Measurements from ENCODE around the gene DPM1. TPM values are rescaled to one million over a fixed set of nuclear protein-coding genes. Genes with fewer than 3 reads are reported as not detected.

The DPM1 gene
- total RNA-seq, 2 donors from 2014 or later, result 43.6 to 75.3 TPM

- no peak for DNase-seq (ENCODE audit: low spot score)
- H3K27me3 ChIP-seq (replicated peaks; ENCODE audit: insufficient read depth), result no peaks in the 10 kb centered on the region
- no peaks in the 10 kb centered on the region for H3K9me3 ChIP-seq
- H3K36me3 ChIP-seq, result no peaks in the 10 kb centered on the region
- no peak for TF ChIP-seq CTCF (IDR thresholded peaks at IDR 0.05)
- H3K4me1 ChIP-seq (ENCODE audit: control insufficient read depth in 1 of 2, low read depth in 2 of 2), result no peaks in the 10 kb centered on the region
- no peak overlapping the region for H3K4me3 ChIP-seq
- H3K27ac ChIP-seq, result no peak overlapping the region
- no peak for ATAC-seq (ENCODE audit: insufficient number of reproducible peaks, low FRiP score, low read depth)
Measured at GRCh38 chr20:51002633-51003032, 44.3 kb upstream of the DPM1 start.

- Histone ChIP-seq H3K4me3 (no peak overlapping the region), H3K9me3 (no peaks in the 10 kb centered on the region), H3K27ac (no peak overlapping the region), H3K36me3 (no peaks in the 10 kb centered on the region), H3K27me3 (replicated peaks; ENCODE audit: insufficient read depth) (no peaks in the 10 kb centered on the region), H3K4me1 (ENCODE audit: control insufficient read depth in 1 of 2, low read depth in 2 of 2) (no peaks in the 10 kb centered on the region)
- ATAC-seq (ENCODE audit: insufficient number of reproducible peaks, low FRiP score, low read depth) (no peak), DNase-seq (ENCODE audit: low spot score) (no peak)
- TF ChIP-seq CTCF (IDR thresholded peaks at IDR 0.05), result no peak
Measured at GRCh38 chr20:51001430-51002265, 43.3 kb upstream of the DPM1 start.

- Histone ChIP-seq H3K9me3 (no peaks in the 10 kb centered on the region), H3K4me1 (ENCODE audit: control insufficient read depth in 1 of 2, low read depth in 2 of 2) (no peaks in the 10 kb centered on the region), H3K27ac (no peak overlapping the region), H3K4me3 (no peak overlapping the region), H3K36me3 (no peaks in the 10 kb centered on the region), H3K27me3 (replicated peaks; ENCODE audit: insufficient read depth) (no peaks in the 10 kb centered on the region)
- ATAC-seq (ENCODE audit: insufficient number of reproducible peaks, low FRiP score, low read depth) (no peak), DNase-seq (ENCODE audit: low spot score) (no peak)
- TF ChIP-seq CTCF (IDR thresholded peaks at IDR 0.05), result no peak
Measured at GRCh38 chr20:50999355-50999754, 41.0 kb upstream of the DPM1 start.

- no peak for ATAC-seq (ENCODE audit: insufficient number of reproducible peaks, low FRiP score, low read depth)
- Histone ChIP-seq H3K9me3 (no peaks in the 10 kb centered on the region), H3K36me3 (no peaks in the 10 kb centered on the region)
Measured at GRCh38 chr20:50996901-50997865, 38.9 kb upstream of the DPM1 start.

More at GRCh38 chr20:50996901-50997865, 38.9 kb upstream of the DPM1 start:
- DNase-seq (ENCODE audit: low spot score), result no peak
- Histone ChIP-seq H3K4me1 (ENCODE audit: control insufficient read depth in 1 of 2, low read depth in 2 of 2) (no peaks in the 10 kb centered on the region), H3K27me3 (replicated peaks; ENCODE audit: insufficient read depth) (no peaks in the 10 kb centered on the region), H3K27ac (no peak overlapping the region), H3K4me3 (no peak overlapping the region)
- no peak for TF ChIP-seq CTCF (IDR thresholded peaks at IDR 0.05)
